LNCaP clone FGC (cell line): ENCODE results near the gene NRG3.

Experiments
- DNase-seq: peaks from one replicate; pipeline ENCODE4 v3.0.0-alpha.2; 2011; ENCODE audit warnings: low read depth
- H3K4me3 ChIP-seq: 2 replicates; pipeline ENCODE4 v1.5.1; 2011; ENCODE audit warnings: mild to moderate bottlenecking, low read depth, low read length, control low read depth
- TF ChIP-seq, protein P1 (sequence below): IDR thresholded peaks from 2 replicates; pipeline ENCODE4 v1.5.1; 2012; ENCODE audit warnings: mild to moderate bottlenecking; ENCODE audit not compliant: control insufficient read depth, insufficient read depth; ENCODE audit errors: extremely low read depth

NRG3 gene

DNA sequence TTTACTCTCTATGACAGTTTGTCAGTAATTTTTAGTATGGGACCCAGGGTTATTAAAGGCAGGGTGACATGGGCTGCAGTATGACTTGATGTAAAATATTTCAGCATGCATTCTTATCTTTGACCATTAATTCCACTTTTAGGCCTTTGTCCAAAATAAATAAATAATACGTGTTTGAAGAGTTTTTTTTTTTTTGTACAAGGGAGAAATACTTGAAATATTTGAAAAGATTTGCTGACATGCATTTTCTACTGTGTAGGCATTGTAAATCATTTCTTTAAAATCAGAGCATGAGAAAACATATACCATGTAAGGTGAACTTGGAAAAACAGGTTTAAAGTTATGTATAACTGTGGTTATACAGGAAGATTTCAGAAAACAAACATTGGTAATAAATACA, 23.5 kb downstream of the NRG3 start:
- TF ChIP-seq, protein P1, sequence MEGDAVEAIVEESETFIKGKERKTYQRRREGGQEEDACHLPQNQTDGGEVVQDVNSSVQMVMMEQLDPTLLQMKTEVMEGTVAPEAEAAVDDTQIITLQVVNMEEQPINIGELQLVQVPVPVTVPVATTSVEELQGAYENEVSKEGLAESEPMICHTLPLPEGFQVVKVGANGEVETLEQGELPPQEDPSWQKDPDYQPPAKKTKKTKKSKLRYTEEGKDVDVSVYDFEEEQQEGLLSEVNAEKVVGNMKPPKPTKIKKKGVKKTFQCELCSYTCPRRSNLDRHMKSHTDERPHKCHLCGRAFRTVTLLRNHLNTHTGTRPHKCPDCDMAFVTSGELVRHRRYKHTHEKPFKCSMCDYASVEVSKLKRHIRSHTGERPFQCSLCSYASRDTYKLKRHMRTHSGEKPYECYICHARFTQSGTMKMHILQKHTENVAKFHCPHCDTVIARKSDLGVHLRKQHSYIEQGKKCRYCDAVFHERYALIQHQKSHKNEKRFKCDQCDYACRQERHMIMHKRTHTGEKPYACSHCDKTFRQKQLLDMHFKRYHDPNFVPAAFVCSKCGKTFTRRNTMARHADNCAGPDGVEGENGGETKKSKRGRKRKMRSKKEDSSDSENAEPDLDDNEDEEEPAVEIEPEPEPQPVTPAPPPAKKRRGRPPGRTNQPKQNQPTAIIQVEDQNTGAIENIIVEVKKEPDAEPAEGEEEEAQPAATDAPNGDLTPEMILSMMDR = no peak
- no peak overlapping the region for H3K4me3 ChIP-seq
- DNase-seq = peak; percentile 4

DNA sequence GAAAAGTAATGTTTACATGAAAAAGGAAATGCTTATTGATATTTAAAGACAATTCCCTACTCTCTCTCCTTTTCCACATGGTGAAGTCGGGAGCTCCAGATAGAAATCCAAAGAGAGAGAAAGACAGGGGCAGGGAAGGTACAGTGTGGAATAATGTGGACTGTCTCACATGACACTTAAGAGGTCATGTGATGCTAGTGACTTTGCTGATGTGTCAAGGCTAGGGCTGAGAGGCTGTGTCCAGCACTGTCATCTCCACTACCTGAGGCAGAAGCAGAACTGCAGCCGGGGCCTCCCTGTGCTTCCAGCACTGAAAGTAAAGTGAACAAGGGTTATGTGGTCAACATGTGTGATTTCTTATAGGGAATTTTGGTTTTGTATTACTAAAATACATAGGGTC, 26.0 kb downstream of the NRG3 start:
- TF ChIP-seq, protein P1 = no peak
- DNase-seq = no peak
- no peak overlapping the region for H3K4me3 ChIP-seq

GRCh38 chr10:81903472-81903871, 28.5 kb downstream of the NRG3 start:
- DNase-seq = no peak
- H3K4me3 ChIP-seq = no peak overlapping the region
- TF ChIP-seq, protein P1 = no peak

GRCh38 chr10:81905161-81905560, 30.2 kb downstream of the NRG3 start:
- DNase-seq = no peak
- TF ChIP-seq, protein P1 = no peak
- H3K4me3 ChIP-seq = no peak overlapping the region

DNA sequence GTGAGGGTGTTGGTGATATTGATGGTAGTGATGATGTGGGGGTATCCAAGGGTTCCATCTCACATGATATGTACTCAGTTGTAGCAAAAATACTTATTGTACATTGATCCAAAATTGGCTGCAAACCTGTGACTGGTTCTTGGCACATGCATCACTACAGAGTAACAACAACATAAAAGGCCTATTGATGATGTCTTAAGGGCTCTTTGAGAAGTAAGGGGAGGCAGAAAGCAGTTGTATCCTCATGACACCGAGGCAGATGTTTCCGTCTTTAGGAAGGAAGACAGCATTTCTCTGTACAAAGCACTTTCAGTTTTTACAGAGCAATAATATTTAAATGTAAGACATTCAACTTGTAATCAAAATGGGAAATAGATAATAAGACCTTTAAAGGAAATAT, 34.5 kb downstream of the NRG3 start:
- H3K4me3 ChIP-seq = no peak overlapping the region
- TF ChIP-seq, protein P1 = no peak
- no peak for DNase-seq

- no peak for DNase-seq
- TF ChIP-seq, protein P1 = no peak
- no peak overlapping the region for H3K4me3 ChIP-seq
These were observed 36.3 kb downstream of the NRG3 start for GRCh38 chr10:81911328-81911727.

DNA sequence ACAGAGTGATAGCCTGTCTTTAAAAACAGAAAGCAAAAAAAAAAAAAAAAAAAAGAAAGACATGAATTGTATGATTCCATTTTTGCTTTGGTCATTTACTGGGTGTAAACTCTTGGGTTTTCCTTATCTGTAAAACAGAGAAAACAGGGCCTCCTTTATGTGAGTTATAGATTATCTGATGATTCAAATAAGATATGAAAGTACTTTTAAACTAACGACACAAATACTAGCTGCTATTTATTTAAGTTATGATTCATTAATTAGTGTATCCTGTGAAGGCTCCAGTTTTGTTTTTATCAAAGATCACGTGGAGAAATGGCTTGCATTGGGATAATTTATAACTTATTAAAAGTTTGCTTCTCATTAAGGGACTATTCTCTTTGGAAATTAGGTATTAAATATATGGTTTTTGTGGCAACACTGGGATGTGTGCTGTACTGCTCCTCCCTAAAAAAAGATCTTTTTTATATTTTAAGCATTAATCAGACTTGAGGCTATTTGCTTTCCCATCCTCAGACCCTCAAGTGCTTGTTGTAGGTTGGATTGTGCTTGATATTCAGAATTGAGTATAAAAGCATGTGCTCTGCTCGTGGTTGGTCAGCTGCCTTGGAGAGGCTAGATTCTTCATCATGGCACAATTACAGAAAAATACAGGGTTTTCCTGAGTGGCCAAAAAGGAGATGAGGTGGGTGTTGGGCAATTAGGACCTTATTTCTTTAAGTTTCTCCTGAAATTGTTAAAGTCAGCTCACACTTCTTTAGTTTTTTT, 39.9 kb downstream of the NRG3 start:
- TF ChIP-seq, protein P1 = no peak
- no peak overlapping the region for H3K4me3 ChIP-seq
- DNase-seq = no peak
